Measurements from ENCODE around the gene FOXN3.

FOXN3 gene

DNA sequence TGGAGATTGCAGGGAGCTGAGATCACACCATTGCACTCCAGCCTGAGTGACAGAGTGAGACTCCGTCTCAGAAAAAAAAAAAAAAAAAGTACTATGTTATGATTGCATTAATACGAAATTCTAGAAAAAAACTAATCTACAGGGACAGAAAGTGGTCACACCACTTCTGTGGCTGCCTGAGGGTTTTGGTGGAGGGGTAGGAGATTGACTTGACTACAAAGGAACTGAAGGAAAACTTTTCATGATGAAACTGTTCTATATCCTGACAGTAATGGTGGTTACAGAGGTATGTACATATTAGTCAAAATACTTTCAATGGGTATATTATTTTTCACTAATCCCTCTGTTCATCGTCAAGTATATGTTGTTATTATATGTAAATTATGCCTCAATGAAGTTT, 42.1 kb downstream of the FOXN3 start:
- peaks cover under 1% of the 10 kb centered on the region; the same call in 1 of the 2 replicates for H3K9me3 ChIP-seq (ENCODE audit: insufficient read depth, low read length)
- H3K9ac ChIP-seq (ENCODE audit: low read length) = no peak overlapping the region
- peaks cover 3% of the 10 kb centered on the region for H3K36me3 ChIP-seq (replicated peaks; ENCODE audit: low read depth, low read length)
- TF ChIP-seq, protein P1, sequence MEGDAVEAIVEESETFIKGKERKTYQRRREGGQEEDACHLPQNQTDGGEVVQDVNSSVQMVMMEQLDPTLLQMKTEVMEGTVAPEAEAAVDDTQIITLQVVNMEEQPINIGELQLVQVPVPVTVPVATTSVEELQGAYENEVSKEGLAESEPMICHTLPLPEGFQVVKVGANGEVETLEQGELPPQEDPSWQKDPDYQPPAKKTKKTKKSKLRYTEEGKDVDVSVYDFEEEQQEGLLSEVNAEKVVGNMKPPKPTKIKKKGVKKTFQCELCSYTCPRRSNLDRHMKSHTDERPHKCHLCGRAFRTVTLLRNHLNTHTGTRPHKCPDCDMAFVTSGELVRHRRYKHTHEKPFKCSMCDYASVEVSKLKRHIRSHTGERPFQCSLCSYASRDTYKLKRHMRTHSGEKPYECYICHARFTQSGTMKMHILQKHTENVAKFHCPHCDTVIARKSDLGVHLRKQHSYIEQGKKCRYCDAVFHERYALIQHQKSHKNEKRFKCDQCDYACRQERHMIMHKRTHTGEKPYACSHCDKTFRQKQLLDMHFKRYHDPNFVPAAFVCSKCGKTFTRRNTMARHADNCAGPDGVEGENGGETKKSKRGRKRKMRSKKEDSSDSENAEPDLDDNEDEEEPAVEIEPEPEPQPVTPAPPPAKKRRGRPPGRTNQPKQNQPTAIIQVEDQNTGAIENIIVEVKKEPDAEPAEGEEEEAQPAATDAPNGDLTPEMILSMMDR (IDR thresholded peaks at IDR 0.05; ENCODE audit: low read depth, low read length) = no peak
- TF ChIP-seq EZH2phosphoT487 (IDR thresholded peaks at IDR 0.05; ENCODE audit: low read depth) = no peak
- H3K4me2 ChIP-seq (ENCODE audit: low read length) = no peak overlapping the region
- peaks cover 26% of the 10 kb centered on the region; the same call in 1 of the 2 replicates for H4K20me1 ChIP-seq (ENCODE audit: insufficient read depth, low read length)
- H3K79me2 ChIP-seq (ENCODE audit: low read length) = no peaks in the 10 kb centered on the region; the same call in 1 of the 2 replicates
- no peak overlapping the region for H3K27ac ChIP-seq (ENCODE audit: low read length)
- peaks cover 7% of the 10 kb centered on the region for H3K4me1 ChIP-seq (ENCODE audit: low read length)
- no peaks in the 10 kb centered on the region for H3K27me3 ChIP-seq (ENCODE audit: low read depth, low read length)
- H3K4me3 ChIP-seq (ENCODE audit: low read length) = no peak overlapping the region
- no peak overlapping the region for H2AFZ ChIP-seq (ENCODE audit: low read depth, low read length)

DNA sequence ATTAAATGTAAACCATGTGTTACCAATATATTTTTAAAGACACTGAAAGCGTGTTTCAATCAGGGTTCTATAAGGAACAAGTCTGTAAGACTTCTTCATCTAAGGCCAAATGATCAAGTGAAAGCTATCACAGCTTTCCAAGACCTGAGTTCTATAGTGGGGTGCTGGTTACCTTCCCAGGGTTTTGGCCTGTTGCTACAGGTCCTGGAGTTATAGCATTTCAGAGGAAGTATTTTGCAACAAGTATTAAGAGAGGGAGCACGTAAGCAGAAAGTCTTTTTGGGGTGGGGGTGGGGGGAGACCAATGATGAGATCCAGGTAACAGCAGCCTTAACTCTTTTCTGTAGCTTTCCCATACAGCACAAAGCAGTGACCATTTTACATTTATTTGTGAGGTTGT, 43.8 kb downstream of the FOXN3 start:
- Histone ChIP-seq H3K36me3 (replicated peaks; ENCODE audit: low read depth, low read length) (peaks cover 4% of the 10 kb centered on the region), H3K4me1 (ENCODE audit: low read length) (peaks cover 4% of the 10 kb centered on the region), H4K20me1 (ENCODE audit: insufficient read depth, low read length) (peaks cover 19% of the 10 kb centered on the region; the same call in 1 of the 2 replicates), H2AFZ (ENCODE audit: low read depth, low read length) (no peak overlapping the region), H3K27me3 (ENCODE audit: low read depth, low read length) (no peaks in the 10 kb centered on the region), H3K4me3 (ENCODE audit: low read length) (no peak overlapping the region), H3K79me2 (ENCODE audit: low read length) (no peaks in the 10 kb centered on the region; the same call in 1 of the 2 replicates), H3K4me2 (ENCODE audit: low read length) (no peak overlapping the region), H3K9ac (ENCODE audit: low read length) (no peak overlapping the region), H3K27ac (ENCODE audit: low read length) (no peak overlapping the region), H3K9me3 (ENCODE audit: insufficient read depth, low read length) (no peaks in the 10 kb centered on the region)
- no peak for TF ChIP-seq EZH2phosphoT487 (IDR thresholded peaks at IDR 0.05; ENCODE audit: low read depth)

DNA sequence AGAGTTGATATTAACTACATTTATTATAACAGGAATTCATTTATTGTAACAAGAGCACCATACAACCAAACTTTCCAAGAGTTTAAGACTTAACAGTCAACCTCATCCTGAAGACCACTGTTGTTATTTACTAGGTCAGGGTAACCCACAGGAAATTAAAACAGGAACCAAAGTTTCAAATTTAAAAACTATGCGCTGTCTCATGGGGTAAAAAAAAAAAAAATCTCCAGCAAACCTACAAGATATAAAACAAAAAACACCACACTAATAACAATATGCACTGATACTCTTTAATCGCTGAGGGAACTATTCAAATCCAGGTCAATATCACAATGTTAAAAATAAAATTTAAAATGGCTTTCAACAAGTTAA, 44.5 kb downstream of the FOXN3 start:
- Histone ChIP-seq H3K27me3 (ENCODE audit: low read depth, low read length) (no peaks in the 10 kb centered on the region), H3K27ac (ENCODE audit: low read length) (no peak overlapping the region), H3K36me3 (replicated peaks; ENCODE audit: low read depth, low read length) (peaks cover 4% of the 10 kb centered on the region), H3K79me2 (ENCODE audit: low read length) (no peaks in the 10 kb centered on the region; the same call in none of the 2 replicates), H3K9me3 (ENCODE audit: insufficient read depth, low read length) (no peaks in the 10 kb centered on the region), H3K4me1 (ENCODE audit: low read length) (no peaks in the 10 kb centered on the region), H2AFZ (ENCODE audit: low read depth, low read length) (no peak overlapping the region), H3K4me3 (ENCODE audit: low read length) (no peak overlapping the region), H3K4me2 (ENCODE audit: low read length) (no peak overlapping the region), H3K9ac (ENCODE audit: low read length) (no peak overlapping the region), H4K20me1 (ENCODE audit: insufficient read depth, low read length) (0 out of 2 replicates have a peak, but pooled peaks cover 13% of the 10 kb centered on the region)
- no peak for TF ChIP-seq EZH2phosphoT487 (IDR thresholded peaks at IDR 0.05; ENCODE audit: low read depth)
- TF ChIP-seq, protein P1 (IDR thresholded peaks at IDR 0.05; ENCODE audit: low read depth, low read length) = no peak

DNA sequence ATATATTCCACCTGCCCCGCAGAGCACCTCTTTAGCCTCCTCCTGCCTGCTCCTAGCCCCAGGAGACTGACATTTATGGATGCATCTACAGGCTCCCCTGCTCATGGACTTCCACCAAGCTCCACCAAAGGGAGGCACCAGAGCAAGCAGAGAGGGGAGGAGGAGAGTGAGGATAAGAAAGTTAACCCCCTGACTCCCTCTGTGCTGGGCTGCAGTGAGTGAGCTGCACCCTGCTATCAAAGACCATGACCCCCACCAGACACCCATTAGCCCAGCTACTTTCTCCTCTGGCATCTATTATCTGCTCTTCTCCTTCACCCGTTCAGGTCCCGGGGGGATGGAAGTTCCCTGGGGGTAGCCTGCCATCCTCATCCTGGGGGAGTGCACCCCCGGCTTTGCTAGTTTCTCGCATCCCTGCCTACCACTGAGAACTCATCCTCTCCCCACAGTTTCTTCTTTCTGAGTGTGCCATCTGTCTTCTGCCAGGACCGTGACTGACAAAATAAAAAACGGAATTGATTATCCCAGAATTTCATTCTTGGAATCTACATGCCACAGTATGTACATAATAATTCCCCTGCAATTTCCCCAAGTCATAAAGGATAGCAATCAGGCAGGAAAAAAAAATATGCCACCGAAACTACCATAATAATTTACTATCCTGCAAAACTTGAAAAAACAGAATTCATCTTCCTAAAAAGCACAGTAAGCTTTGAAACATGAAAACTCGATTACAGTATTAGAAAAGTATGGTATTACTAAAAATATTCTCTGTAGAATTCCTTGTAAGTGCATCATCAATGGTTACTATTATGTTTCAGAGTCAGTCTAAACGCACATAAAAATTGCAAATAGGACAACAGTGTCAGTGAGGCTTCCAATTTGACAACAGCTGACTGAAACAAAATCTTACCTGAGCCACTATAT, 45.2 kb downstream of the FOXN3 start:
- no peak overlapping the region for H3K4me3 ChIP-seq (ENCODE audit: low read length)
- H3K27me3 ChIP-seq (ENCODE audit: low read depth, low read length) = no peaks in the 10 kb centered on the region
- H3K79me2 ChIP-seq (ENCODE audit: low read length) = peaks cover 5% of the 10 kb centered on the region
- H3K9ac ChIP-seq (ENCODE audit: low read length) = no peak overlapping the region
- no peak overlapping the region for H3K27ac ChIP-seq (ENCODE audit: low read length)
- H3K4me1 ChIP-seq (ENCODE audit: low read length) = no peaks in the 10 kb centered on the region
- peaks cover 4% of the 10 kb centered on the region for H3K36me3 ChIP-seq (replicated peaks; ENCODE audit: low read depth, low read length)
- no peaks in the 10 kb centered on the region for H3K9me3 ChIP-seq (ENCODE audit: insufficient read depth, low read length)
- H2AFZ ChIP-seq (ENCODE audit: low read depth, low read length) = no peak overlapping the region
- 0 out of 2 replicates have a peak, but pooled peaks cover 13% of the 10 kb centered on the region for H4K20me1 ChIP-seq (ENCODE audit: insufficient read depth, low read length)
- H3K4me2 ChIP-seq (ENCODE audit: low read length) = no peak overlapping the region
- TF ChIP-seq EZH2phosphoT487 (IDR thresholded peaks at IDR 0.05; ENCODE audit: low read depth) = no peak
- TF ChIP-seq, protein P1 (IDR thresholded peaks at IDR 0.05; ENCODE audit: low read depth, low read length) = no peak

Data from OCI-LY3 (cell line).